Trophoblast cell (in vitro differentiated cells and primary cell): ENCODE data around the gene FCF1.
A peak's percentile ranks its signal among the peaks of the same experiment; 100 is the strongest.

Source experiments
- DNase-seq, 2 donors: peaks; one replicate each; pipeline ENCODE4 v3.0.0-alpha.2; 2016
- H2AFZ ChIP-seq: 2 replicates; pipeline ENCODE4 v1.6.1; 2013; ENCODE audit warnings: low read length, moderate library complexity, mild to moderate bottlenecking; ENCODE audit not compliant: insufficient read depth, poor library complexity
- H2AK5ac ChIP-seq: 2 replicates; pipeline ENCODE4 v1.6.1; 2013; ENCODE audit warnings: mild to moderate bottlenecking, low read length
- H2BK120ac ChIP-seq: 2 replicates; pipeline ENCODE4 v1.6.1; 2013; ENCODE audit warnings: low read length, mild to moderate bottlenecking, moderate library complexity; ENCODE audit not compliant: insufficient read depth, poor library complexity
- H2BK12ac ChIP-seq: 2 replicates; pipeline ENCODE4 v1.6.1; 2013; ENCODE audit warnings: mild to moderate bottlenecking, low read length, moderate library complexity
- H2BK5ac ChIP-seq: 2 replicates; pipeline ENCODE4 v1.6.1; 2013; ENCODE audit warnings: low read length, low read depth, moderate library complexity, mild to moderate bottlenecking; ENCODE audit not compliant: poor library complexity
- H3K14ac ChIP-seq: 2 replicates; pipeline ENCODE4 v1.6.1; 2013; ENCODE audit warnings: mild to moderate bottlenecking, low read length
- H3K18ac ChIP-seq: 2 replicates; pipeline ENCODE4 v1.6.1; 2013; ENCODE audit warnings: mild to moderate bottlenecking, low read length
- H3K23ac ChIP-seq: 2 replicates; pipeline ENCODE4 v1.6.1; 2013; ENCODE audit warnings: low read length
- H3K27ac ChIP-seq: 2 replicates; pipeline ENCODE4 v1.5.1; 2013; ENCODE audit warnings: low read depth, mild to moderate bottlenecking, inconsistent platforms, low read length, moderate library complexity
- H3K27me3 ChIP-seq: 2 replicates; pipeline ENCODE4 v1.6.1; 2013; ENCODE audit warnings: inconsistent platforms, mild to moderate bottlenecking, low read length, moderate library complexity; ENCODE audit not compliant: insufficient read depth
- H3K36me3 ChIP-seq, 2 experiments: 1 replicate in 1 of 2; 2 replicates in 1 of 2; pipeline ENCODE4 v1.6.1; 2013; ENCODE audit warnings: low read length in 2 of 2, mild to moderate bottlenecking in 2 of 2, moderate library complexity in 1 of 2; ENCODE audit not compliant: insufficient read depth in 2 of 2, control insufficient read depth in 1 of 2
- H3K4ac ChIP-seq: 2 replicates; pipeline ENCODE4 v1.6.1; 2013; ENCODE audit warnings: low read depth, mild to moderate bottlenecking, low read length, moderate library complexity
- H3K4me1 ChIP-seq, 2 experiments: 1 replicate in 1 of 2; 2 replicates in 1 of 2; pipeline ENCODE4 v1.6.1; 2013; ENCODE audit warnings: low read length in 2 of 2, mild to moderate bottlenecking in 2 of 2, moderate library complexity in 1 of 2; ENCODE audit not compliant: insufficient read depth in 2 of 2, control insufficient read depth in 1 of 2
- H3K4me2 ChIP-seq: 2 replicates; pipeline ENCODE4 v1.6.1; 2013; ENCODE audit warnings: inconsistent platforms, mild to moderate bottlenecking, low read length, moderate library complexity
- H3K4me3 ChIP-seq: 2 replicates; pipeline ENCODE4 v1.5.1; 2013; ENCODE audit warnings: mild to moderate bottlenecking, low read depth, low read length, inconsistent platforms
- H3K79me1 ChIP-seq: one replicate; pipeline ENCODE4 v1.6.1; 2013; ENCODE audit warnings: low read length
- H3K79me2 ChIP-seq: 2 replicates; pipeline ENCODE4 v1.6.1; 2013; ENCODE audit warnings: low read length, mild to moderate bottlenecking; ENCODE audit not compliant: control insufficient read depth, insufficient read depth, poor library complexity
- H3K9ac ChIP-seq: 2 replicates; pipeline ENCODE4 v1.6.1; 2013; ENCODE audit warnings: mild to moderate bottlenecking, low read length
- H3K9me3 ChIP-seq: 2 replicates; pipeline ENCODE4 v1.6.1; 2013; ENCODE audit warnings: low read depth, mild to moderate bottlenecking, control low read depth, inconsistent platforms, low read length; ENCODE audit not compliant: insufficient read depth
- H4K12ac ChIP-seq: 2 replicates; pipeline ENCODE4 v1.6.1; 2013; ENCODE audit warnings: low read depth, mild to moderate bottlenecking, low read length, moderate library complexity
- H4K8ac ChIP-seq: 2 replicates; pipeline ENCODE4 v1.6.1; 2013; ENCODE audit warnings: low read depth, mild to moderate bottlenecking, low read length, moderate library complexity
- H4K91ac ChIP-seq: one replicate; pipeline ENCODE4 v1.6.1; 2013; ENCODE audit warnings: low read depth, mild to moderate bottlenecking, low read length, moderate library complexity
- WGBS: extraction: QIAGEN DNeasy Blood & Tissue Kit; methylation state at CpG from one replicate; pipeline ENCODE4 v1.1.7; 2013; ENCODE audit warnings: missing lambda C conversion rate; ENCODE audit not compliant: insufficient read length, insufficient coverage; ENCODE audit errors: extremely low coverage; 5-methylcytosine and 5-hydroxymethylcytosine counted together

FCF1 gene

DNA sequence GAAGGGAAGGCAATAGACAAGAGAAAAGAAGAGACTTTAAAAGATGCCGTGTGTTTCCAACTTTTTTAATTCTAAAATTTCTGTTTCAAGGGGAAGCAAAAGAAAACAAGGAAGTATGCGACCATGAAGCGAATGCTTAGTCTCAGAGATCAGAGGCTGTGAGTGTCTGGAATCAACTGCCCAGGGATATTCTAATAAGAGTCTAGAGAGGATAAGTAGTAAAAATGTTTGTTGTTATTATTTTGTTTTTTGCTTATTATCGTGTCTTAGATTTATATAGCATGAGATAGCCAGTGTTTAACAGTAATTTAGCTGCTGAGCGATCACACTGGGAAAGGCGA, 421 bp downstream of the FCF1 start:
- Histone ChIP-seq H3K36me3 (peaks cover 7% of the 10 kb centered on the region in 2 experiments), H4K8ac (no peak overlapping the region), H4K12ac (no peak overlapping the region), H2AFZ (no peak overlapping the region), H2BK12ac (no peak overlapping the region), H2BK5ac (no peak overlapping the region), H3K4me3 (peak overlapping the region; percentile 99), H3K4ac (no peak overlapping the region), H3K23ac (no peak overlapping the region), H3K9me3 (no peaks in the 10 kb centered on the region), H2BK120ac (no peak overlapping the region), H3K27ac (no peak overlapping the region), H3K27me3 (no peaks in the 10 kb centered on the region), H2AK5ac (no peak overlapping the region), H3K18ac (no peak overlapping the region), H3K14ac (no peak overlapping the region), H3K9ac (no peak overlapping the region), H3K79me2 (peaks cover 5% of the 10 kb centered on the region), H4K91ac (no peak overlapping the region), H3K79me1 (peaks cover 3% of the 10 kb centered on the region), H3K4me2 (peak overlapping the region; percentile 73), H3K4me1 (no peaks in the 10 kb centered on the region)
- no CpG with 5 or more reads among the region's 6 CpGs for WGBS
- no peak for DNase-seq

DNA sequence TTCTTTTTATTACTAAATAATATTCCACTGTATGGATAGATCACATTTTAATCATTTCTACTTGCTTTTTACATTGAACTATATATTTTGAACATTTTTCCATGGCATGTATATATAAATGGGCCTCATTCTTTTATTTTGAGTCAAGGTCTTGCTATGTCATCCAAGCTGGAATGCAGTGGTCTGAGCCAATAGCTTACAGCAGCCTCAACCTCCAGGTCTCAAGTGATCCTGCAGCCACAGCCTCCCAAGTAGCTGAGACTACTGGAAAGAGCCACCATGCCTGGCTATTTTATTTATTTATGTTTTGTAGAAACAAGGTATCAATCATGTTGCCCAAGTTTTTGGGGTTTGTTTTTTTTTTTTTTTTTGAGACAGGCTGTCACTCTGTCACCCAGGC, 7.6 kb downstream of the FCF1 start:
- no peak overlapping the region for H3K14ac ChIP-seq
- H3K79me2 ChIP-seq: no peaks in the 10 kb centered on the region
- no peak overlapping the region for H3K4me3 ChIP-seq
- no peak overlapping the region for H3K4me2 ChIP-seq
- H4K8ac ChIP-seq: no peak overlapping the region
- H3K4me1 ChIP-seq: no peaks in the 10 kb centered on the region
- no peak overlapping the region for H2AK5ac ChIP-seq
- no peak overlapping the region for H3K4ac ChIP-seq
- no peak overlapping the region for H2BK5ac ChIP-seq
- H3K79me1 ChIP-seq: no peaks in the 10 kb centered on the region
- no peak overlapping the region for H3K9ac ChIP-seq
- no peak overlapping the region for H4K12ac ChIP-seq
- no peak overlapping the region for H3K23ac ChIP-seq
- H4K91ac ChIP-seq: no peak overlapping the region
- no peak overlapping the region for H2AFZ ChIP-seq
- no peak overlapping the region for H2BK12ac ChIP-seq
- H2BK120ac ChIP-seq: no peak overlapping the region
- no peak overlapping the region for H3K27ac ChIP-seq
- peaks cover 15 to 24% of the 10 kb centered on the region in 2 experiments for H3K36me3 ChIP-seq
- no peaks in the 10 kb centered on the region for H3K9me3 ChIP-seq
- DNase-seq: no peak
- no peak overlapping the region for H3K18ac ChIP-seq
- no peaks in the 10 kb centered on the region for H3K27me3 ChIP-seq

DNA sequence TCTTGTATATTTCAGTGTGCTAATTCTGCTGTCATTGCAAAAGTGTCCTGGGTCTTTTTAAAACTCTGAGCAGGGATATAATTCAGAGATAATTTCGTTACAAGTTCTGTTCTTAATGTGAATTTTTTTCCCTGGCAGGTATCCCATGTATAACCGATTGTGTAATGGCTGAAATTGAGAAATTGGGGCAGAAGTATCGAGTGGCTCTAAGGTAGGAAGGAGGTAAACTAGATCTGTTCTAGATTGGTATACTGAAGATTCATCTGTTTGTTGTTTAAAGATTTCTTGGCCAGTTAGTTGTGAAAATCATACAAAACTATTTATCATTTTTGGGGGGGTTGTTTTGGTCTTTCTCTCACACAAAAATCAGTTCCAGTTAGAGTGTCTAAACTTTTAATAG, 10.2 kb downstream of the FCF1 start:
- Histone ChIP-seq H4K12ac (no peak overlapping the region), H3K4ac (no peak overlapping the region), H3K18ac (no peak overlapping the region), H3K14ac (no peak overlapping the region), H2BK120ac (no peak overlapping the region), H3K79me1 (no peaks in the 10 kb centered on the region), H3K27me3 (no peaks in the 10 kb centered on the region), H3K79me2 (no peaks in the 10 kb centered on the region), H4K91ac (no peak overlapping the region), H3K23ac (no peak overlapping the region), H3K9ac (no peak overlapping the region), H3K27ac (no peak overlapping the region), H2AK5ac (no peak overlapping the region), H3K4me3 (no peak overlapping the region), H3K36me3 (peaks cover 11 to 23% of the 10 kb centered on the region in 2 experiments), H3K9me3 (no peaks in the 10 kb centered on the region), H2BK5ac (no peak overlapping the region), H3K4me2 (no peak overlapping the region), H2BK12ac (no peak overlapping the region), H3K4me1 (no peaks in the 10 kb centered on the region), H4K8ac (no peak overlapping the region), H2AFZ (no peak overlapping the region)
- no CpG with 5 or more reads among the region's 3 CpGs for WGBS
- DNase-seq: no peak

DNA sequence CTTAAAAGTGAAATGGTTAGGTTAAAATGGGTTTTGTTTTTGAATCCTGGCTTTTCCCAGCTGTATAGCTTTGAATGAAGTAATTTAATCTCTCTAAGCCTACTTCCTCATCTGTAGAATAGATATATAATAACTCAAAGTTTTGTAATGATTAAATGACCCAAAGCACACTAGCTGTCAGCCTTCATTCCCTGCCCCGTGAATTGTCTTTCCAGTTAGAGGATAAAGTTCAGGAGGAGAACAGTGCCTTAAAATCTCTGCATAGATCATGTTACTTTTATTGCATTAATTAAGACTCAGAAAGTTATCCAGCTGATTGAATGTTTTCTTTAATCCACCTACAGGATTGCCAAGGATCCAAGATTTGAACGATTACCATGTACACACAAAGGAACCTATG, 19.4 kb downstream of the FCF1 start:
- Histone ChIP-seq H3K4me2 (no peak overlapping the region), H4K8ac (no peak overlapping the region), H2BK12ac (no peak overlapping the region), H4K12ac (no peak overlapping the region), H3K27ac (no peak overlapping the region), H3K9me3 (no peaks in the 10 kb centered on the region), H3K79me1 (no peaks in the 10 kb centered on the region), H3K27me3 (no peaks in the 10 kb centered on the region), H3K18ac (no peak overlapping the region), H2AK5ac (no peak overlapping the region), H2BK120ac (no peak overlapping the region), H3K9ac (no peak overlapping the region), H3K4ac (no peak overlapping the region), H2AFZ (no peak overlapping the region), H3K23ac (no peak overlapping the region), H3K4me1 (no peaks in the 10 kb centered on the region), H4K91ac (no peak overlapping the region), H3K4me3 (no peak overlapping the region), H3K79me2 (no peaks in the 10 kb centered on the region), H3K36me3 (peaks cover 8 to 9% of the 10 kb centered on the region in 2 experiments), H3K14ac (no peak overlapping the region), H2BK5ac (no peak overlapping the region)
- WGBS: no CpG with 5 or more reads among the region's 2 CpGs
- no peak for DNase-seq

DNA sequence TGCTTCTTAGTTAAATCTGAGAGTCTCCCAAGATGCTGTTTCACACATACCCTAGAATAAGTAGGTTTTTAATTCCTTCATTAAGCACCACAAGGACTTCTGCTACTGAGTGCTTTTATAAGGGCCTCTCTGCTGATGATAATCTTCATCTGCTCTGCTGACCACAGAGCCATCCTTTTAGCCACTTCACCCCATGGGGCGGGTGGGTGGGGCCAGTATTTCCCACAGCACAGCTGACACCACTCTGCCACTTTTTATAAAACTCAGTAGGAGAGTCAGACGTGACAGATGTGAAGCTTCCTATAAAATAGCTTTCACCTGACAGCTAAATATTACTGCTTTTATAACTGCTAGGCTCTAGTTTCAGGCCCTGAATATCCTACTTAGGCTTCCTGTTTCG, 20.3 kb downstream of the FCF1 start:
- no CpG with 5 or more reads among the region's 3 CpGs for WGBS
- DNase-seq: no peak

More for the DNA sequence above, 20.3 kb downstream of the FCF1 start:
- Histone ChIP-seq H3K4me3 (no peak overlapping the region), H3K79me1 (no peaks in the 10 kb centered on the region), H2BK120ac (no peak overlapping the region), H3K18ac (no peak overlapping the region), H3K27ac (no peak overlapping the region), H3K4me1 (no peaks in the 10 kb centered on the region), H3K4ac (no peak overlapping the region), H4K91ac (no peak overlapping the region), H3K9me3 (no peaks in the 10 kb centered on the region), H4K12ac (no peak overlapping the region), H3K4me2 (no peak overlapping the region), H3K14ac (no peak overlapping the region), H3K79me2 (no peaks in the 10 kb centered on the region), H2AK5ac (no peak overlapping the region), H3K9ac (no peak overlapping the region), H2BK12ac (no peak overlapping the region), H3K27me3 (no peaks in the 10 kb centered on the region), H3K36me3 (peaks cover 9% of the 10 kb centered on the region in 2 experiments), H3K23ac (no peak overlapping the region), H2BK5ac (no peak overlapping the region), H2AFZ (no peak overlapping the region), H4K8ac (no peak overlapping the region)
